Fibroblast of villous mesenchyme (primary cell): Measurements from ENCODE around the gene ARHGEF35. TPM values are rescaled to one million over a fixed set of nuclear protein-coding genes. Genes with fewer than 3 reads are reported as not detected.
"Not testable (repeated sequence)": the region's sequence is repeated elsewhere in the genome, so short reads cannot be mapped to it uniquely, and the experiment has no call there.

Source experiments
- DNase-seq: peaks from one replicate; pipeline ENCODE4 v3.0.0-alpha.2; 2010; ENCODE audit warnings: low read depth
- H3K4me3 ChIP-seq: 2 replicates; pipeline ENCODE4 v1.5.1; 2011; ENCODE audit warnings: low read depth, mild to moderate bottlenecking, low read length
- CTCF ChIP-seq: IDR thresholded peaks from 2 replicates; pipeline ENCODE4 v1.5.1; 2012; ENCODE audit warnings: low read depth, mild to moderate bottlenecking, low read length; ENCODE audit not compliant: insufficient read depth
- total RNA-seq: library from RNA; depleted of rRNA; stranded (reverse); fragments of >200 nt; gene quantifications from 2 replicates; pipeline ENCODE4 v1.2.3, GENCODE V29; 2012

Gene ARHGEF35
- total RNA-seq, 1 donor: 3.0 TPM

GRCh38 chr7:144187848-144188247, 7.8 kb downstream of the ARHGEF35 start:
- DNase-seq, H3K4me3 ChIP-seq: not testable (repeated sequence)

GRCh38 chr7:144183166-144183565, 12.5 kb downstream of the ARHGEF35 start, which contains the start of gene CTAGE4:
TSS of gene CTAGE4 (plus strand) at chr7:144183466. CDS start at chr7:144183504, 38 bp downstream.
- not testable (repeated sequence) for DNase-seq, H3K4me3 ChIP-seq

GRCh38 chr7:144179165-144179479, 16.5 kb downstream of the ARHGEF35 start:
- DNase-seq, H3K4me3 ChIP-seq: not testable (repeated sequence)

- H3K4me3 ChIP-seq: not testable (repeated sequence)
- peak; percentile 18 for DNase-seq
- TF ChIP-seq CTCF: peak; percentile 46
Measured at GRCh38 chr7:144178380-144179164, 17.1 kb downstream of the ARHGEF35 start.

- no peak overlapping the region for H3K4me3 ChIP-seq
- no peak for TF ChIP-seq CTCF
- no peak for DNase-seq
Measured at GRCh38 chr7:144174613-144175012, 21.0 kb downstream of the ARHGEF35 start.

GRCh38 chr7:144171594-144172350, 23.9 kb downstream of the ARHGEF35 start:
- H3K4me3 ChIP-seq, DNase-seq: not testable (repeated sequence)

GRCh38 chr7:144164784-144165183, 30.8 kb downstream of the ARHGEF35 start:
- H3K4me3 ChIP-seq: no peak overlapping the region
- no peak for DNase-seq
- TF ChIP-seq CTCF: no peak

GRCh38 chr7:144158861-144159260, 36.8 kb downstream of the ARHGEF35 start:
- H3K4me3 ChIP-seq: no peak overlapping the region
- no peak for DNase-seq
- no peak for TF ChIP-seq CTCF
